MM.1S (cell line): ENCODE data around the gene RPS6KA2.

ENCODE experiments used
- DNase-seq: peaks from one replicate; pipeline ENCODE4 v3.0.0-alpha.2; 2015
- H2AFZ ChIP-seq: fragments of 300-600 bp; sonication (generic); 2 replicates; pipeline ENCODE4 v1.6.0; 2016; ENCODE audit warnings: antibody characterized with exemption, low read length
- H3F3A ChIP-seq: fragments of 300-600 bp; sonication (generic); 2 replicates; pipeline ENCODE4 v1.6.1; 2016; ENCODE audit warnings: mild to moderate bottlenecking, antibody characterized with exemption, low read length, moderate library complexity, mixed read lengths; ENCODE audit not compliant: insufficient read depth
- H3K27ac ChIP-seq: fragments of 300-600 bp; sonication (generic); 2 replicates; pipeline ENCODE4 v1.5.1; 2016; ENCODE audit warnings: mild to moderate bottlenecking, low read length
- H3K27me3 ChIP-seq: fragments of 300-600 bp; sonication (generic); replicated peaks from 2 replicates; pipeline ENCODE4 v1.6.0; 2016; ENCODE audit warnings: low read length; ENCODE audit not compliant: insufficient read depth
- H3K36me3 ChIP-seq: fragments of 300-600 bp; sonication (generic); replicated peaks from 2 replicates; pipeline ENCODE4 v1.6.1; 2016; ENCODE audit warnings: mild to moderate bottlenecking, low read length, mixed read lengths; ENCODE audit not compliant: insufficient read depth
- H3K4me1 ChIP-seq: fragments of 300-600 bp; sonication (generic); 2 replicates; pipeline ENCODE4 v1.6.1; 2016; ENCODE audit warnings: low read length, mixed read lengths
- H3K4me2 ChIP-seq: fragments of 300-600 bp; sonication (generic); 2 replicates; pipeline ENCODE4 v1.6.0; 2016; ENCODE audit warnings: low read depth, low read length
- H3K4me3 ChIP-seq: fragments of 300-600 bp; sonication (generic); 2 replicates; pipeline ENCODE4 v1.5.1; 2016; ENCODE audit warnings: low read length, mixed read lengths
- H3K79me2 ChIP-seq: fragments of 300-600 bp; sonication (generic); 2 replicates; pipeline ENCODE4 v1.6.1; 2016; ENCODE audit warnings: mixed run types, low read length, mixed read lengths
- H3K9ac ChIP-seq: fragments of 300-600 bp; sonication (generic); 2 replicates; pipeline ENCODE4 v1.6.1; 2016; ENCODE audit warnings: low read length, mixed read lengths
- H3K9me2 ChIP-seq: fragments of 300-600 bp; sonication (generic); replicated peaks from 2 replicates; pipeline ENCODE4 v1.6.1; 2016; ENCODE audit warnings: mild to moderate bottlenecking, low read length, mixed read lengths; ENCODE audit not compliant: insufficient read depth
- H3K9me3 ChIP-seq: fragments of 300-600 bp; sonication (generic); replicated peaks from 2 replicates; pipeline ENCODE4 v1.6.1; 2016; ENCODE audit warnings: mild to moderate bottlenecking, low read length, mixed read lengths; ENCODE audit not compliant: insufficient read depth
- H4K20me1 ChIP-seq: fragments of 300-600 bp; sonication (generic); 2 replicates; pipeline ENCODE4 v1.6.1; 2016; ENCODE audit warnings: mild to moderate bottlenecking, low read length, moderate library complexity, mixed read lengths; ENCODE audit not compliant: insufficient read depth
- EZH2 ChIP-seq: fragments of 300-600 bp; sonication (generic); optimal IDR thresholded peaks from 2 replicates; pipeline ENCODE3; 2017; ENCODE audit warnings: low read depth, mild to moderate bottlenecking, antibody characterized with exemption, low read length, mixed read lengths
- EZH2phosphoT487 ChIP-seq: fragments of 300-600 bp; sonication (generic); IDR thresholded peaks from 2 replicates; pipeline ENCODE4 v1.6.1; 2018; ENCODE audit warnings: antibody characterized with exemption, low read length
- TF ChIP-seq, protein P1 (sequence below): fragments of 300-600 bp; sonication (generic); IDR thresholded peaks from 2 replicates; pipeline ENCODE4 v1.5.1; 2016; ENCODE audit warnings: antibody characterized with exemption, low read length, mixed read lengths

RPS6KA2 gene

DNA sequence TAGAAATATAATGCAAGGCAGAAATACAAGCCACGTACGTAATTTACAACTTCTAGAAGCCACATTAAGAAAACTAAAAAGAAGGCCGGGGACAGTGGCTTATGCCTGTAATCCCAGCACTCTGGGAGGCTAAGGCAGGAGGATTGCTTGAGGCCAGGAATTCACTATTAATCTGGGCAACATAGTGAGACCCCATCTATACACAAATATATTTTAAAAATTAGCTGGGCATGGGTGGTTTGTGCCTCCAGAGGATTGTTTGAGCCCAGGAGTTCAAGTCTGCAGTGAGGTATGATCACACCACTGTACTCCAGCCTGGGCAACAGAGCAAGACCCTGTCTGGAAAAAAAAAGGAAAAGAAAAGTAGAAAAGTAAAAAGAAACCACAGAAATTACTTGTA lies 256.6 kb downstream of the RPS6KA2 start:
- no peak for DNase-seq
- H3K9me3 ChIP-seq, result no peaks in the 10 kb centered on the region
- no peaks in the 10 kb centered on the region for H3K36me3 ChIP-seq
- H3K79me2 ChIP-seq, result no peaks in the 10 kb centered on the region
- H3F3A ChIP-seq, result peaks cover 5% of the 10 kb centered on the region; the same call in 1 of the 2 replicates
- H3K27me3 ChIP-seq, result no peaks in the 10 kb centered on the region
- no peak overlapping the region for H2AFZ ChIP-seq
- TF ChIP-seq, protein P1, sequence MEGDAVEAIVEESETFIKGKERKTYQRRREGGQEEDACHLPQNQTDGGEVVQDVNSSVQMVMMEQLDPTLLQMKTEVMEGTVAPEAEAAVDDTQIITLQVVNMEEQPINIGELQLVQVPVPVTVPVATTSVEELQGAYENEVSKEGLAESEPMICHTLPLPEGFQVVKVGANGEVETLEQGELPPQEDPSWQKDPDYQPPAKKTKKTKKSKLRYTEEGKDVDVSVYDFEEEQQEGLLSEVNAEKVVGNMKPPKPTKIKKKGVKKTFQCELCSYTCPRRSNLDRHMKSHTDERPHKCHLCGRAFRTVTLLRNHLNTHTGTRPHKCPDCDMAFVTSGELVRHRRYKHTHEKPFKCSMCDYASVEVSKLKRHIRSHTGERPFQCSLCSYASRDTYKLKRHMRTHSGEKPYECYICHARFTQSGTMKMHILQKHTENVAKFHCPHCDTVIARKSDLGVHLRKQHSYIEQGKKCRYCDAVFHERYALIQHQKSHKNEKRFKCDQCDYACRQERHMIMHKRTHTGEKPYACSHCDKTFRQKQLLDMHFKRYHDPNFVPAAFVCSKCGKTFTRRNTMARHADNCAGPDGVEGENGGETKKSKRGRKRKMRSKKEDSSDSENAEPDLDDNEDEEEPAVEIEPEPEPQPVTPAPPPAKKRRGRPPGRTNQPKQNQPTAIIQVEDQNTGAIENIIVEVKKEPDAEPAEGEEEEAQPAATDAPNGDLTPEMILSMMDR, result no peak
- no peak for TF ChIP-seq EZH2
- no peak overlapping the region for H3K27ac ChIP-seq
- H3K4me1 ChIP-seq, result peaks cover 5% of the 10 kb centered on the region; the same call in 1 of the 2 replicates
- no peak overlapping the region for H3K9ac ChIP-seq
- no peaks in the 10 kb centered on the region for H3K9me2 ChIP-seq
- no peaks in the 10 kb centered on the region for H4K20me1 ChIP-seq
- H3K4me2 ChIP-seq, result no peak overlapping the region
- no peak overlapping the region for H3K4me3 ChIP-seq

DNA sequence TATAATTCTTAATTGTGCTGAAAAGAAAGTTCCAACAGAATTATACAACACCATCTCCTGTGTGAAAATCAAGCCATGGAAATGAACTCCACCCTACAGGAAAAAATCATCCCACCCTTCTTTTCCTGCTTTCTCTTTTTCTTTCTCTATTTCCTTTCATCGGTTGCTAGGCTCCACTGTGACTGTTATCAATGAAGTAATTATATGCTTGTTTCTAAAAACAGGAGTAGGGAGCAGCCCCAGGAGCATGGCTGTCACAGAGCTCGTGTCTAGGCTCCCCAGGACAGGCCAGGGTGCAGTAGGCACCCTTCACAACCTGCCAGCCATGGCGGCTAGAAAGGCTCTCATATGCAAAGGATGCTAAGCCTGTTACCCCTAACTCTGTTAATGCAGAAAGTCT lies 257.3 kb downstream of the RPS6KA2 start:
- Histone ChIP-seq H4K20me1 (no peaks in the 10 kb centered on the region), H3K9me2 (no peaks in the 10 kb centered on the region), H3F3A (peaks cover 12% of the 10 kb centered on the region; the same call in 1 of the 2 replicates), H3K9ac (no peak overlapping the region), H3K4me2 (no peak overlapping the region), H3K36me3 (no peaks in the 10 kb centered on the region), H3K4me1 (peaks cover 8% of the 10 kb centered on the region), H3K27me3 (no peaks in the 10 kb centered on the region), H3K27ac (no peak overlapping the region), H3K9me3 (no peaks in the 10 kb centered on the region), H2AFZ (no peak overlapping the region), H3K4me3 (no peak overlapping the region), H3K79me2 (no peaks in the 10 kb centered on the region)
- TF ChIP-seq EZH2phosphoT487, result no peak
- TF ChIP-seq, protein P1, result no peak
- no peak for DNase-seq

DNA sequence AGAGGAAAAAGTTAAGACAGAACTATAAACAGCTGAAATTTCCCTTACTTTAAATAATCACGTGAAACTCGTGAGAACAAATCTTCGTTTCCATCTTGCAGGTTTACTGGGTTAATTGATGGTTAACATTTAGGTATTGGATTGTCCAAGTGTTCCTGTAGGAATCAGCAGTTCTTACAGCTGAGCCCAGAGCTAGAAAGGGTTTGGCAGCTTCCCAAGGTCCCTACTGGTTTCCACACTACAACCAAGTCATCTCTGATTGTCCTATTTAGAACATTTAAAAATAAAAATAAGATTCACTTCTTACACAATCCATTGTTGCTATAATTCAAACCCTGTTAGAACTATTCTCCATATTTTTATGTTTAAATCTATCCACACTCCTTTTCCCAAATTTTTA lies 260.1 kb downstream of the RPS6KA2 start:
- Histone ChIP-seq H3K9ac (no peak overlapping the region), H3K9me3 (no peaks in the 10 kb centered on the region), H3K79me2 (no peaks in the 10 kb centered on the region), H3K4me1 (peaks cover 15% of the 10 kb centered on the region), H3K4me3 (no peak overlapping the region), H3K27ac (no peak overlapping the region), H2AFZ (no peak overlapping the region), H4K20me1 (no peaks in the 10 kb centered on the region), H3K36me3 (no peaks in the 10 kb centered on the region), H3K9me2 (no peaks in the 10 kb centered on the region), H3K27me3 (no peaks in the 10 kb centered on the region), H3F3A (peaks cover 13% of the 10 kb centered on the region; the same call in 1 of the 2 replicates), H3K4me2 (no peak overlapping the region)
- TF ChIP-seq, protein P1, result no peak
- TF ChIP-seq EZH2phosphoT487, result no peak
- TF ChIP-seq EZH2, result no peak
- DNase-seq, result no peak
